ENCODE results near the gene LAMB2.

The LAMB2 gene

DNA sequence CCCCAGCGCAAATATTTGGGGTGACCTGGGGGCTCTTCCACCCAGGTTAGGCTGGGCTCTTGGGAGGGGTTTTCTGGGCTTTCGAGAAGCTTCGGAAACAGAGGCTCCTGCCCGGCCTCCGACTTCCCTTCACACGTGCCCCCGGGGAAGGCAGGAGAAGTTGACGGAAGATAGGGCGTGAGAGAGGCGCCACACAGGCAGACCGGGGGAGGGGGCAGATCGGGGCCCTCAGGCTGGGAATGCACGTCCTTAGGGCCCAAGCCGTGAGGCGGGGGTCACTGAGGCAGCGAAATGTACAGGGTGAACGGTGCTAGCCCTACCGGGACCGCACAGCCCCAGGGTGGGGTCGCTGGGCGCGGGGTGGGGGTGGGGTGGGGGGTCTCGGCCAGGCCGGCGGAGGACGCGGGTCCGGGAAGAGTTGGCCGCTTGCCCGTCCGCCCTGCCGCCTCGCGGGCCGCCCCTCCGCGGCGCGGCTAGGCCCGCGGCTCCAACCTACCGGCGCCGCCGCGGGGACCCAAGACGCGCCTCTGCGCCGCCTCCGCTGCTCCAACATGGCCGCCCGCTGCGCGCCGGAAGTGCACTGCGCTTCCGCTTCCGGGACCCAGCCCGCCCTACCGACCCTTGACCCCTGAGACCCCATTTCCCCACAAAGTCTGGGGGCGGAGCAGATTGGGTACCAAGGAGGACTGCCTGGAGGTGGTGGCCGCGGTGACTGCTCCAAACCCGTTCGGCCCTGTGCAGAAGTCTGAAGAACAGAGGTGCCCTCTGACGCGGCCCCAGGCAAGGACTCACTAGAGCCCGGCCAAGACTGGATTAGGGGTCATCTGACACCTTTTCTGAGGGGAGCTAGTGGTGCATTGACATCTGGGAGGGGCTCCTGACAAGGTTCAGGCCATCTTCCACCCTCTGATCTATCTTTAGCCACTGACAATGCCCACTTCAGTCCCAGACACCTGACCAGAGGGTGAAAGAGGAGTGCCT lies 33.2 kb upstream of the LAMB2 start, which contains the start of gene CCDC71:
Gene CCDC71 (minus strand): TSS at position 561 of the 981 bp plus-strand sequence. CDS start 2,123 bp downstream, outside the sequence.
- TF ChIP-seq, protein P1, sequence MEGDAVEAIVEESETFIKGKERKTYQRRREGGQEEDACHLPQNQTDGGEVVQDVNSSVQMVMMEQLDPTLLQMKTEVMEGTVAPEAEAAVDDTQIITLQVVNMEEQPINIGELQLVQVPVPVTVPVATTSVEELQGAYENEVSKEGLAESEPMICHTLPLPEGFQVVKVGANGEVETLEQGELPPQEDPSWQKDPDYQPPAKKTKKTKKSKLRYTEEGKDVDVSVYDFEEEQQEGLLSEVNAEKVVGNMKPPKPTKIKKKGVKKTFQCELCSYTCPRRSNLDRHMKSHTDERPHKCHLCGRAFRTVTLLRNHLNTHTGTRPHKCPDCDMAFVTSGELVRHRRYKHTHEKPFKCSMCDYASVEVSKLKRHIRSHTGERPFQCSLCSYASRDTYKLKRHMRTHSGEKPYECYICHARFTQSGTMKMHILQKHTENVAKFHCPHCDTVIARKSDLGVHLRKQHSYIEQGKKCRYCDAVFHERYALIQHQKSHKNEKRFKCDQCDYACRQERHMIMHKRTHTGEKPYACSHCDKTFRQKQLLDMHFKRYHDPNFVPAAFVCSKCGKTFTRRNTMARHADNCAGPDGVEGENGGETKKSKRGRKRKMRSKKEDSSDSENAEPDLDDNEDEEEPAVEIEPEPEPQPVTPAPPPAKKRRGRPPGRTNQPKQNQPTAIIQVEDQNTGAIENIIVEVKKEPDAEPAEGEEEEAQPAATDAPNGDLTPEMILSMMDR (IDR thresholded peaks at IDR 0.05; ENCODE audit: borderline replicate concordance, insufficient read depth, low read depth, low read length), result no peak
- H3K4me3 ChIP-seq (ENCODE audit: low read depth, low read length), result peak within 1 kb of the TSS; percentile 96

GRCh38 chr3:49164983-49165720 lies 32.3 kb upstream of the LAMB2 start:
- peak overlapping the region; percentile 96 for H3K4me3 ChIP-seq (ENCODE audit: low read depth, low read length)
- TF ChIP-seq, protein P1 (IDR thresholded peaks at IDR 0.05; ENCODE audit: borderline replicate concordance, insufficient read depth, low read depth, low read length), result no peak

DNA sequence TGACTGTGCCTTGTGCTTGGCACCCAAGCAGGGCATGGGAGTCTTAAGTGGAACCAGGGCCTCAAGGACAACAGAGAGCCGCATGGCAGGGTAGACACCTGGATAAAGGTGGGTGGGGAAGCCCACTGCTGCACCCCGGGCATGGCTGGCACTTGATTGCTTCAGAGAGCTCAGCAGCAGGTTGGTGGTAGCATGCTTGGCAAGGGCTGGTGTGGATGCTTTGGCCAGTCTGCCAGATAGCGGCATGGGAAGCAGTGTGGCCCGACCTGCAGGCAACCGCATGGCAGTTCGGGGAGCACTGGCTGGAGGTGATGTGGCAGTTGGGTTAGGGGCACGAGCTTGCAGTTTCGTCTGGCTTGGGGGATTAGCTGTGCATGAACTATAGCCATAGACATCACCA lies 30.8 kb upstream of the LAMB2 start:
- H3K4me3 ChIP-seq (ENCODE audit: low read depth, low read length), result no peak overlapping the region
- TF ChIP-seq, protein P1 (IDR thresholded peaks at IDR 0.05; ENCODE audit: borderline replicate concordance, insufficient read depth, low read depth, low read length), result no peak

DNA sequence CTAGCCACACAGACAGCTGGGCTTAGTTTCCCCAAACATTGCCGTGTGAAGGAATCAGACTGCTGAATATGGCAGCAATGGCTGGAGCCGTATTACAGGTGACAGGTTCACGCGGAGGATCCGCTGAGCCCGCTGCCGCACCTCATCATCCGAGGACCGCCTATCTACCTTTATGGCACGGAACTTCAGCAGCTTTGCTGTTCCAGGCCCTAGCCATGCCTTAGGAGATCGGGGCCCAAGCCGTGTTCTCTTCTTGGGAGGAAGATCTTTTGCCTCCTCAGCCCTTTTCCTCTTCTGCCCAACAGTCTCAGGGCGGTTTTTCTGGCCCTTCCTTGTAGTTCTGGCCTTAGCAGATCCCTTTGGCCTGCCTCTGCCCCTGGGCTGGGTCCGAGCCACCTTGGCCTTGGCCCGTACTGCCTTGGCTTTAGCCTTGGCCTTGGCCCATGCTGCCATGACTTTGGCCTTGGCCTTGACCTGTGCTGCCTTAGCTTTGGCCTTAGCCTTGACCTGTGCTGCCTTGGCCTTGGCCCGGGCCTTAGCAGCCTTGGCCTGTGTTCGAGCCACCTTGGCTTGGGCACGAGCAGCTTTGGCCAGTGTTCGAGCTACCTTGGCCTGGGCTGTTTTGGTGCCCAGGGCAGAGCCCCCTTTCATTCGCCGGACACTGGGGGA lies 30.0 kb upstream of the LAMB2 start:
- TF ChIP-seq, protein P1 (IDR thresholded peaks at IDR 0.05; ENCODE audit: borderline replicate concordance, insufficient read depth, low read depth, low read length), result no peak

DNA sequence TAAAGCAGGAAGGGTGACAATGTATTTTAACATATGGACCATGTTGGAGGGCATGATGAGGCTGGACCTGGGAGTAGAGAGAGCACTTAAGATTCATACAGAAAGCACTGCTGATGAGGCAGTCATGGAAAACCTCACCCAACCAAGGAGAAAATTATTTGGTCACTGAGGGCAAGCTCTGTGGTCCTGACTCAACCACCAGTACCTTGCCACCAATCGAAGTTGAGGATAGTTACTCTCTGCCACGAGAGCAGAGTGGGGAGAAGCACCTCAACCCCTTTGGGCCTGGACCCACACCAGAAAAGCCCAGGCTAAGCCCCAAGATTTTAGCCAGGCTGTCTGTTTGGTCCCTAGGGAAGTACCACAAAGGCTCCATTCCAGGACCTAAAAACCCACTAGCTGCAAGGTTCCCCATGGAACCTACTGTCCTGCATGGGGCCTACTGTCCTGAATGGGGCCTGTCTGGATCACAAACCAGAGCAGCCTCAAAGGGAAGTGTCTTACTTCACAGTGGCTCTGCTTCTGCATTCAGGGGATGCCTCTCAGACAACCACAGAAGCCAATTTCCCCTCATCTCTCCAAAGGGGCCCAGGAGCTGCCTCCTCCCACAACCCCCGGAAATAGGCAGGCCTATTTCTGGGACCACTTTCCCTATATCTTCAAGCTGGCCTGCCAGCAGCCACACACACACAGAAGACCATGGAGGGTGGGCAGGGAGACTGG lies 29.1 kb upstream of the LAMB2 start:
- TF ChIP-seq, protein P1 (IDR thresholded peaks at IDR 0.05; ENCODE audit: borderline replicate concordance, insufficient read depth, low read depth, low read length), result no peak
- no peak overlapping the region for H3K4me3 ChIP-seq (ENCODE audit: low read depth, low read length)

More for the DNA sequence above, 30.0 kb upstream of the LAMB2 start:
- H3K4me3 ChIP-seq (ENCODE audit: low read depth, low read length), result no peak overlapping the region

- H3K4me3 ChIP-seq (ENCODE audit: low read depth, low read length), result no peak overlapping the region
- TF ChIP-seq, protein P1 (IDR thresholded peaks at IDR 0.05; ENCODE audit: borderline replicate concordance, insufficient read depth, low read depth, low read length), result no peak
Measured at GRCh38 chr3:49161197-49161596, 28.3 kb upstream of the LAMB2 start.
